HCT116 (cell line): ENCODE data around the gene DDX47.

Source experiments
- CEBPB ChIP-seq: IDR thresholded peaks from 2 replicates; pipeline ENCODE4 v1.6.1; 2012; ENCODE audit warnings: low read depth
- EZH2 ChIP-seq: fragments of 200-600 bp; sonication (generic); IDR thresholded peaks from 2 replicates; pipeline ENCODE4 v1.6.1; 2017; ENCODE audit warnings: antibody characterized with exemption, mixed run types
- FOSL1 ChIP-seq: IDR thresholded peaks from 2 replicates; pipeline ENCODE4 v1.6.1; 2012; ENCODE audit warnings: low read depth
- POLR2A ChIP-seq: IDR thresholded peaks from 2 replicates; pipeline ENCODE4 v1.7.0; 2011; ENCODE audit warnings: borderline replicate concordance; ENCODE audit not compliant: insufficient read depth, insufficient read length; ENCODE audit errors: extremely low read depth
- POLR2AphosphoS5 ChIP-seq: IDR thresholded peaks from 2 replicates; pipeline ENCODE4 v1.6.1; 2011; ENCODE audit warnings: mild to moderate bottlenecking, low read depth, low read length, moderate library complexity
- SP1 ChIP-seq: IDR thresholded peaks from 2 replicates; pipeline ENCODE4 v1.6.1; 2012; ENCODE audit warnings: low read depth
- YY1 ChIP-seq: IDR thresholded peaks from 2 replicates; pipeline ENCODE4 v1.6.1; 2011; ENCODE audit warnings: low read length, low read depth, moderate library complexity, mild to moderate bottlenecking; ENCODE audit not compliant: insufficient replicate concordance; ENCODE audit errors: extremely low read depth
- ZFX ChIP-seq: fragments of 450-650 bp; IDR thresholded peaks from 2 replicates; pipeline ENCODE4 v1.6.1; 2017
- TF ChIP-seq, protein P1 (sequence below), 3 experiments: fragments of 200-600 bp in 1 of 3; sonication (generic) in 1 of 3; IDR thresholded peaks in 2 of 3; conservative IDR thresholded peaks in 1 of 3; 2 replicates each; pipeline ENCODE4 v1.5.1; 2012 to 2017; ENCODE audit warnings: low read depth in 2 of 3, low read length in 2 of 3, antibody characterized with exemption in 1 of 3, borderline replicate concordance in 1 of 3, control low read depth in 1 of 3, mild to moderate bottlenecking in 1 of 3, mixed read lengths in 1 of 3, mixed run types in 1 of 3, moderate library complexity in 1 of 3; ENCODE audit not compliant: insufficient read depth in 1 of 3
- TF ChIP-seq, protein P2 (sequence below): IDR thresholded peaks from 2 replicates; pipeline ENCODE4 v1.6.1; 2012
- TF ChIP-seq, protein P3 (sequence below): IDR thresholded peaks from 2 replicates; pipeline ENCODE4 v1.6.1; 2012

DNA sequence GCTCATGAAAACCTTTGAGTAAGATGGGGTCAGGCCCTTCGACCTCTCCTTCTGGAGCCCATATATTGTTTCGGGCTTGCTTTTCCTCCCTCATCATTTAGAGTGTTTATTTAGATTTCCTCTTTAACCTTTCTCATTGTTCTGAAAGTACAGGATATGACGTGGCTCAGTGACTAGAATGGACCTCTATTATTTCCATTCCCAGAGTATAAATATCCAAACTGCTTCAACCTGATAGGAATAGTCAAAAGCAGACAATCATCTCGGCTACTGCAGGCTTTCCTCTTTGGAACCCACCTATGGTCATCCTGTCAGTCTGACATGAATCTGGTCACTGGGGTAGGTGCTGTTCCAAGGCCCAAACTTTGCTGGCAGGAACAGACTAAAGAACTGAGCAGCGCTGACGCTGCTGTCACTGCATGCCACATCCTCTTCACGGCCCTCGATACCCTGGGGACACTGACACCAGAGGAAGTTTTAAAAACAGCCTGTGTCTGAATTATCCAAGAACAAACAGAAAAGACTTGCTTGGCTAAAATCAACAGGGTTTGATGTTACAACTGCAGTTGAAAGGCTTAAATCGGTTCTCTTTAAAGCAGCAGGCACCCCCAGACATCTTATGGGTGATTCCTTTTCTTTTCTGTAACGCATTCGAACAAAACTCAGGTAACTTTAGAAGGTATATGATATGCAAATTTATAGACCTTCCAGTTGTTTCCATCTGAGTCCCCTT lies 5.0 kb upstream of the DDX47 start:
- TF ChIP-seq, protein P1, sequence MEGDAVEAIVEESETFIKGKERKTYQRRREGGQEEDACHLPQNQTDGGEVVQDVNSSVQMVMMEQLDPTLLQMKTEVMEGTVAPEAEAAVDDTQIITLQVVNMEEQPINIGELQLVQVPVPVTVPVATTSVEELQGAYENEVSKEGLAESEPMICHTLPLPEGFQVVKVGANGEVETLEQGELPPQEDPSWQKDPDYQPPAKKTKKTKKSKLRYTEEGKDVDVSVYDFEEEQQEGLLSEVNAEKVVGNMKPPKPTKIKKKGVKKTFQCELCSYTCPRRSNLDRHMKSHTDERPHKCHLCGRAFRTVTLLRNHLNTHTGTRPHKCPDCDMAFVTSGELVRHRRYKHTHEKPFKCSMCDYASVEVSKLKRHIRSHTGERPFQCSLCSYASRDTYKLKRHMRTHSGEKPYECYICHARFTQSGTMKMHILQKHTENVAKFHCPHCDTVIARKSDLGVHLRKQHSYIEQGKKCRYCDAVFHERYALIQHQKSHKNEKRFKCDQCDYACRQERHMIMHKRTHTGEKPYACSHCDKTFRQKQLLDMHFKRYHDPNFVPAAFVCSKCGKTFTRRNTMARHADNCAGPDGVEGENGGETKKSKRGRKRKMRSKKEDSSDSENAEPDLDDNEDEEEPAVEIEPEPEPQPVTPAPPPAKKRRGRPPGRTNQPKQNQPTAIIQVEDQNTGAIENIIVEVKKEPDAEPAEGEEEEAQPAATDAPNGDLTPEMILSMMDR (IDR thresholded peaks at IDR 0.05 in 2 of 3, conservative IDR thresholded peaks at IDR 0.05 in 1 of 3; ENCODE audit: borderline replicate concordance in 1 of 3, insufficient read depth in 1 of 3, low read depth in 2 of 3, low read length in 2 of 3), result no peak
- TF ChIP-seq EZH2, result no peak
- TF ChIP-seq POLR2AphosphoS5, result no peak
- TF ChIP-seq FOSL1, result no peak
- no peak for TF ChIP-seq ZFX
- TF ChIP-seq, protein P2, sequence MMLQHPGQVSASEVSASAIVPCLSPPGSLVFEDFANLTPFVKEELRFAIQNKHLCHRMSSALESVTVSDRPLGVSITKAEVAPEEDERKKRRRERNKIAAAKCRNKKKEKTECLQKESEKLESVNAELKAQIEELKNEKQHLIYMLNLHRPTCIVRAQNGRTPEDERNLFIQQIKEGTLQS, result no peak
- TF ChIP-seq YY1, result no peak
- no peak for TF ChIP-seq POLR2A
- no peak for TF ChIP-seq SP1
- TF ChIP-seq, protein P3, sequence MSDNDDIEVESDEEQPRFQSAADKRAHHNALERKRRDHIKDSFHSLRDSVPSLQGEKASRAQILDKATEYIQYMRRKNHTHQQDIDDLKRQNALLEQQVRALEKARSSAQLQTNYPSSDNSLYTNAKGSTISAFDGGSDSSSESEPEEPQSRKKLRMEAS, result no peak
- no peak for TF ChIP-seq CEBPB
